Type B pancreatic cell (in vitro differentiated cells): ENCODE results near the gene TBC1D1. TPM values are rescaled to one million over a fixed set of nuclear protein-coding genes. Genes with fewer than 3 reads are reported as not detected.

Experiments
- DNase-seq: peaks from one replicate; pipeline ENCODE4 v3.0.0; 2021; ENCODE audit warnings: mixed read lengths; ENCODE audit not compliant: unreplicated experiment; ENCODE audit errors: extremely low spot score
- H3K27ac Mint-ChIP-seq: 2 replicates; pipeline ENCODE4 v1.8.0; 2021; ENCODE audit warnings: mild to moderate bottlenecking, mixed read lengths
- H3K27me3 Mint-ChIP-seq: 2 replicates; pipeline ENCODE4 v1.8.0; 2021; ENCODE audit warnings: mixed read lengths
- H3K36me3 Mint-ChIP-seq: 2 replicates; pipeline ENCODE4 v1.8.0; 2021; ENCODE audit warnings: mixed read lengths
- H3K4me1 Mint-ChIP-seq: one replicate; pipeline ENCODE4 v1.8.0; 2021; ENCODE audit warnings: mixed read lengths; ENCODE audit not compliant: unreplicated experiment
- H3K4me3 Mint-ChIP-seq: 2 replicates; pipeline ENCODE4 v1.8.0; 2021; ENCODE audit warnings: mild to moderate bottlenecking, mixed read lengths
- H3K9me3 Mint-ChIP-seq: 2 replicates; pipeline ENCODE4 v1.8.0; 2021; ENCODE audit warnings: mixed read lengths
- CTCF ChIP-seq: fragments of 200-600 bp; sonication (generic); conservative IDR thresholded peaks from 2 replicates; pipeline ENCODE4 v1.5.0; 2021; ENCODE audit warnings: antibody characterized with exemption, mild to moderate bottlenecking
- total RNA-seq: library from RNA; stranded (reverse); gene quantifications from 2 replicates; pipeline ENCODE4 v1.2.1, GENCODE V29; 2021; ENCODE audit warnings: low replicate concordance

TBC1D1 gene
- total RNA-seq, 1 donor from 2014 or later, result 110 TPM

DNA sequence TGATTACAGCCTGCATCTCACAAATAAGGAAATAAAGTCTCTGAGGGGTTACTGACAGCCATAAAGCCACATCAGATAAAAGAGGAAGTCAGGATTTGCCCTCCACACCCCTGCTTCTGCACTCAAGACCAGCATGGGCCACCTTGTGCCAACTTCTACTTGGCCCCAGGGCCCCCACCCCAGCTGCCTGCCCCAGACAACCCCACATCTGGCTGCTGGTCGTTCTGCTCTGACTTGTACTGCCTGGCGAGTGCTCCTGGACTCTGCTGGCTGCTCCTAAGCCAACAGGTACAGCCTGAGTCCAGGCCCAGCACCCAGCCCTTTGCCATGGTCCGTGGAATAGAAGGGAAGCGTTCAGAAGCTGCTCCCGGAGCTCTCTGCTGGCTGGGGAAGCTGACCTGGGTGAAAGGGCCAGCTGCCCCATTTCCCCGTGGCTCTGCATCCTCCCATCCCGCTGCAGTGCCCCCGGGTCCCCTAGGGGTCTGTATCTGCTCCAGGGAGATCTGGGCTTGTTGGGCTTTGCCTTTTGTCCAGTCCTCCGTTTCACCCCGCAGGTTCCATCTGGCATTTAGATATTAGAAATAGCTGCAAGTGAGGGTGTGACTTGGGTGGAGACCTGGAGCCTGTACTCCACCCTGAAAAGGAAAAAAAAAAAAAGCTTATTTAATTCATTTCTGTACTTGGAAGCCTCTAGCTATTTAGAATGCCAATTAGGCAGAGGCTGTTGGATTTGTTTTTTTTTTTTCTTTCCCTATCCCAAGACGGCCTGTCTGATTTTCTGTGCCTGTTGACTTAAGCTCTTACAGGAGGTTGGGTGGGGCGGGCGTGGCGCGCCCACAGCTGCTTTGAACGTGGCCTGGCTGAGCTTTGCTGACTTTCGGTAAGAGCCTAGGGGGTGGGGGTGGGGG is 264.1 kb downstream of the TBC1D1 start:
- Mint-ChIP-seq H3K9me3 (peaks cover 9% of the 10 kb centered on the region), H3K27ac (peak overlapping the region; percentile 82)

GRCh38 chr4:38155589-38156294 is 264.9 kb downstream of the TBC1D1 start:
- peaks cover 66% of the 10 kb centered on the region for H3K4me1 Mint-ChIP-seq
- peaks cover 13% of the 10 kb centered on the region for H3K9me3 Mint-ChIP-seq
- no peak for TF ChIP-seq CTCF
- peak overlapping the region; percentile 39 for H3K4me3 Mint-ChIP-seq
- no peaks in the 10 kb centered on the region for H3K36me3 Mint-ChIP-seq
- peak overlapping the region; percentile 82 for H3K27ac Mint-ChIP-seq
- no peaks in the 10 kb centered on the region for H3K27me3 Mint-ChIP-seq
- no peak for DNase-seq

More for the DNA sequence above, 264.1 kb downstream of the TBC1D1 start:
- no peaks in the 10 kb centered on the region for H3K27me3 Mint-ChIP-seq
- H3K4me3 Mint-ChIP-seq, result no peak overlapping the region
- DNase-seq, result no peak
- no peaks in the 10 kb centered on the region for H3K36me3 Mint-ChIP-seq
- H3K4me1 Mint-ChIP-seq, result peaks cover 67% of the 10 kb centered on the region
- TF ChIP-seq CTCF, result no peak

- H3K9me3 Mint-ChIP-seq, result peaks cover 19% of the 10 kb centered on the region
- no peaks in the 10 kb centered on the region for H3K27me3 Mint-ChIP-seq
- DNase-seq, result no peak
- H3K4me3 Mint-ChIP-seq, result peak overlapping the region; percentile 39
- H3K36me3 Mint-ChIP-seq, result no peaks in the 10 kb centered on the region
- peak overlapping the region; percentile 94 for H3K27ac Mint-ChIP-seq
- TF ChIP-seq CTCF, result no peak
- H3K4me1 Mint-ChIP-seq, result peaks cover 80% of the 10 kb centered on the region
Observed at GRCh38 chr4:38157592-38157991, 266.7 kb downstream of the TBC1D1 start.

- peaks cover 58% of the 10 kb centered on the region for H3K4me1 Mint-ChIP-seq
- TF ChIP-seq CTCF, result no peak
- H3K27me3 Mint-ChIP-seq, result no peaks in the 10 kb centered on the region
- DNase-seq, result no peak
- peaks cover 22% of the 10 kb centered on the region for H3K9me3 Mint-ChIP-seq
- peak overlapping the region; percentile 92 for H3K27ac Mint-ChIP-seq
- no peaks in the 10 kb centered on the region for H3K36me3 Mint-ChIP-seq
- H3K4me3 Mint-ChIP-seq, result peak overlapping the region; percentile 39
Observed at GRCh38 chr4:38160487-38161207, 269.8 kb downstream of the TBC1D1 start.
